Calu3 (cell line): Measurements from ENCODE around the gene CCDC107. TPM values are rescaled to one million over a fixed set of nuclear protein-coding genes. Genes with fewer than 3 reads are reported as not detected.
A peak's percentile ranks its signal among the peaks of the same experiment; 100 is the strongest.

Experiments
- BruUV-seq: library from RNA; stranded (reverse); fragments of 400-500 nt; replicated peaks from 2 replicates; lab custom pipeline; 2021; lab: Mats Ljungman, UMichigan
- CTCF ChIA-PET: fragments of 300-600 bp; sonication (Branson Sonifier 250); formaldehyde crosslinking; loops from one replicate; lab custom pipeline; 2022; ENCODE audit warnings: antibody characterized with exemption; lab: Charles Lee
- DNase-seq: peaks from one replicate; pipeline ENCODE4 v3.0.0; 2022
- H3K27ac Mint-ChIP-seq: one replicate; pipeline ENCODE4 v1.8.0; 2022; ENCODE audit warnings: mixed read lengths; ENCODE audit not compliant: unreplicated experiment
- H3K27me3 Mint-ChIP-seq: one replicate; pipeline ENCODE4 v1.8.0; 2022; ENCODE audit warnings: mixed read lengths; ENCODE audit not compliant: unreplicated experiment
- H3K36me3 Mint-ChIP-seq: one replicate; pipeline ENCODE4 v1.8.0; 2022; ENCODE audit warnings: mild to moderate bottlenecking, moderate library complexity, mixed read lengths; ENCODE audit not compliant: insufficient read depth, unreplicated experiment
- H3K4me1 Mint-ChIP-seq: one replicate; pipeline ENCODE4 v1.8.0; 2022; ENCODE audit warnings: mild to moderate bottlenecking, low read depth, mixed read lengths; ENCODE audit not compliant: unreplicated experiment
- H3K4me3 Mint-ChIP-seq: one replicate; pipeline ENCODE4 v1.8.0; 2022; ENCODE audit warnings: mild to moderate bottlenecking, low read depth, moderate library complexity, mixed read lengths; ENCODE audit not compliant: unreplicated experiment
- H3K9me3 Mint-ChIP-seq: one replicate; pipeline ENCODE4 v1.8.0; 2022; ENCODE audit warnings: low read depth, mixed read lengths; ENCODE audit not compliant: unreplicated experiment
- intact Hi-C: fragments of 100-400 bp; cut with micrococcal nuclease; formaldehyde crosslinking; loops from one replicate; pipeline ENCODE4 v1.10.0; 2022; ENCODE audit not compliant: unreplicated experiment
- total RNA-seq: library from RNA; stranded (reverse); gene quantifications from 2 replicates; pipeline ENCODE4 v1.2.3, GENCODE V29; 2022
- TF ChIP-seq, protein P1 (sequence below): fragments of 200-600 bp; IDR thresholded peaks from one replicate; pipeline ENCODE4 v1.8.0; 2022; ENCODE audit warnings: antibody characterized with exemption; ENCODE audit not compliant: unreplicated experiment

Gene CCDC107
- total RNA-seq, 1 experiment from 2014 or later = 7.9 TPM

DNA sequence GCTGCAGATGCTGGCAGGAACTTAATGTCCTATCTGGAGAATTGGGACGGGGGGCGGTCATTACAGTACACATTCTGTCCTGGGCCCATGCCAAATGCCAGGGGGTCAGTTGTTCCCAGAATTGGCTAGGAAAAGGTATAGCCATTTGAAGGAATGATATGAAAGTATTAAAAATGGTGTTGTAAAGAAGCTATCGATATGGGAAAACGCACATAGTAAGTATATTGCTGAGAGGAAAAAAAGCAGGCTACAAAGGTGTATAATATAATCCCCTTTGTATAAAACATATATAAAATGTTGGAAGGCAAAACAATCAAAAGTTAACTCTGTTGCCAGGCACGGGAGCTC, 7.4 kb downstream of the CCDC107 start:
- no peak for DNase-seq
- H3K4me1 Mint-ChIP-seq = peaks cover 47% of the 10 kb centered on the region
- H3K27ac Mint-ChIP-seq = no peak overlapping the region
- peak overlapping the region; percentile 81 for H3K4me3 Mint-ChIP-seq
- intact Hi-C loops = loop anchor here (10.0 kb wide), 1 partner anchor 69 kb away; the partner anchor contains the start of genes CREB3 and TLN1
- TF ChIP-seq, protein P1, sequence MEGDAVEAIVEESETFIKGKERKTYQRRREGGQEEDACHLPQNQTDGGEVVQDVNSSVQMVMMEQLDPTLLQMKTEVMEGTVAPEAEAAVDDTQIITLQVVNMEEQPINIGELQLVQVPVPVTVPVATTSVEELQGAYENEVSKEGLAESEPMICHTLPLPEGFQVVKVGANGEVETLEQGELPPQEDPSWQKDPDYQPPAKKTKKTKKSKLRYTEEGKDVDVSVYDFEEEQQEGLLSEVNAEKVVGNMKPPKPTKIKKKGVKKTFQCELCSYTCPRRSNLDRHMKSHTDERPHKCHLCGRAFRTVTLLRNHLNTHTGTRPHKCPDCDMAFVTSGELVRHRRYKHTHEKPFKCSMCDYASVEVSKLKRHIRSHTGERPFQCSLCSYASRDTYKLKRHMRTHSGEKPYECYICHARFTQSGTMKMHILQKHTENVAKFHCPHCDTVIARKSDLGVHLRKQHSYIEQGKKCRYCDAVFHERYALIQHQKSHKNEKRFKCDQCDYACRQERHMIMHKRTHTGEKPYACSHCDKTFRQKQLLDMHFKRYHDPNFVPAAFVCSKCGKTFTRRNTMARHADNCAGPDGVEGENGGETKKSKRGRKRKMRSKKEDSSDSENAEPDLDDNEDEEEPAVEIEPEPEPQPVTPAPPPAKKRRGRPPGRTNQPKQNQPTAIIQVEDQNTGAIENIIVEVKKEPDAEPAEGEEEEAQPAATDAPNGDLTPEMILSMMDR = no peak
- peaks cover 3% of the 10 kb centered on the region for H3K9me3 Mint-ChIP-seq
- no TSS peak for BruUV-seq
- CTCF ChIA-PET = interaction anchor here (0.6 to 1.9 kb wide), 6 partner anchors 8 to 280 kb away, joined by 3 to 6 read pairs (median 4); partner anchors contain the start of genes CA9, CREB3, TLN1 and TPM2
- no peaks in the 10 kb centered on the region for H3K27me3 Mint-ChIP-seq
- H3K36me3 Mint-ChIP-seq = peaks cover 17% of the 10 kb centered on the region

DNA sequence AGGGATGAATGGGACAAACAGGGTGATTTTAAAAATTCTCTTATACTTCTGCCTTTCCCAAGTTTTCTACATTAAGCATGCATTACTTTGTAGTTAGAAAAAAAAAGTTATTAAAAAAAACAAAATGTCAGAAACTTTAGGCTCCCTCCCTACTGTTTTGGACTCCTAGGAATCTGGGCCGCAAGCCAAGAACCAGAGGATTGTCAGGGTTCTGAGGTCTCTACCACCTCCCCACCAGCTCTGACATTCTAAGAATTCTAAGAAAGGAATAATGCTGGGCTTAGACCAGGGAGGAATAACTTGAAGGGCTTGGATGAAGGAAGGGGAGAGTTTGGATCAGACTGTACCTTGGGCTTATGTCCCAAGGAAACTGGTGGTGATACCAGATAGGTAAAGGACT, 8.0 kb downstream of the CCDC107 start:
- peaks cover 16% of the 10 kb centered on the region for H3K36me3 Mint-ChIP-seq
- H3K27ac Mint-ChIP-seq = no peak overlapping the region
- CTCF ChIA-PET = interaction anchor here (1.9 kb wide), 1 partner anchor 30 kb away, joined by 5 read pairs; no protein-coding TSS in a partner anchor
- peaks cover 47% of the 10 kb centered on the region for H3K4me1 Mint-ChIP-seq
- DNase-seq = no peak
- peaks cover 3% of the 10 kb centered on the region for H3K9me3 Mint-ChIP-seq
- intact Hi-C loops = loop anchor here (10.0 kb wide), 1 partner anchor 69 kb away; the partner anchor contains the start of genes CREB3 and TLN1
- TF ChIP-seq, protein P1 = no peak
- no peaks in the 10 kb centered on the region for H3K27me3 Mint-ChIP-seq
- no TSS peak for BruUV-seq
- no peak overlapping the region for H3K4me3 Mint-ChIP-seq

- intact Hi-C loops = loop anchor here (10.0 kb wide), 1 partner anchor 68 kb away; the partner anchor contains the start of genes CREB3 and TLN1
- H3K27ac Mint-ChIP-seq = no peak overlapping the region
- TF ChIP-seq, protein P1 = no peak
- DNase-seq = no peak
- H3K36me3 Mint-ChIP-seq = peaks cover 16% of the 10 kb centered on the region
- no TSS peak for BruUV-seq
- H3K27me3 Mint-ChIP-seq = no peaks in the 10 kb centered on the region
- CTCF ChIA-PET = no interaction called here
- H3K9me3 Mint-ChIP-seq = peaks cover 3% of the 10 kb centered on the region
- H3K4me1 Mint-ChIP-seq = peaks cover 47% of the 10 kb centered on the region
- H3K4me3 Mint-ChIP-seq = no peak overlapping the region
Observed at GRCh38 chr9:35666549-35666948, 8.5 kb downstream of the CCDC107 start.

GRCh38 chr9:35667939-35668338, 9.8 kb downstream of the CCDC107 start:
- Mint-ChIP-seq H3K27ac (no peak overlapping the region), H3K9me3 (peaks cover 3% of the 10 kb centered on the region), H3K36me3 (peaks cover 16% of the 10 kb centered on the region), H3K4me1 (peaks cover 46% of the 10 kb centered on the region), H3K4me3 (no peak overlapping the region), H3K27me3 (no peaks in the 10 kb centered on the region)
- CTCF ChIA-PET = no interaction called here
- TF ChIP-seq, protein P1 = no peak
- no TSS peak for BruUV-seq
- no peak for DNase-seq
- intact Hi-C loops = loop anchor here (10.0 kb wide), 1 partner anchor 67 kb away; the partner anchor contains the start of genes CREB3 and TLN1
